ENCODE results near the gene LYRM1.
"Not testable (repeated sequence)": the region's sequence is repeated elsewhere in the genome, so short reads cannot be mapped to it uniquely, and the experiment has no call there.

Gene LYRM1, protein sequence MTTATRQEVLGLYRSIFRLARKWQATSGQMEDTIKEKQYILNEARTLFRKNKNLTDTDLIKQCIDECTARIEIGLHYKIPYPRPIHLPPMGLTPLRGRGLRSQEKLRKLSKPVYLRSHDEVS

DNA sequence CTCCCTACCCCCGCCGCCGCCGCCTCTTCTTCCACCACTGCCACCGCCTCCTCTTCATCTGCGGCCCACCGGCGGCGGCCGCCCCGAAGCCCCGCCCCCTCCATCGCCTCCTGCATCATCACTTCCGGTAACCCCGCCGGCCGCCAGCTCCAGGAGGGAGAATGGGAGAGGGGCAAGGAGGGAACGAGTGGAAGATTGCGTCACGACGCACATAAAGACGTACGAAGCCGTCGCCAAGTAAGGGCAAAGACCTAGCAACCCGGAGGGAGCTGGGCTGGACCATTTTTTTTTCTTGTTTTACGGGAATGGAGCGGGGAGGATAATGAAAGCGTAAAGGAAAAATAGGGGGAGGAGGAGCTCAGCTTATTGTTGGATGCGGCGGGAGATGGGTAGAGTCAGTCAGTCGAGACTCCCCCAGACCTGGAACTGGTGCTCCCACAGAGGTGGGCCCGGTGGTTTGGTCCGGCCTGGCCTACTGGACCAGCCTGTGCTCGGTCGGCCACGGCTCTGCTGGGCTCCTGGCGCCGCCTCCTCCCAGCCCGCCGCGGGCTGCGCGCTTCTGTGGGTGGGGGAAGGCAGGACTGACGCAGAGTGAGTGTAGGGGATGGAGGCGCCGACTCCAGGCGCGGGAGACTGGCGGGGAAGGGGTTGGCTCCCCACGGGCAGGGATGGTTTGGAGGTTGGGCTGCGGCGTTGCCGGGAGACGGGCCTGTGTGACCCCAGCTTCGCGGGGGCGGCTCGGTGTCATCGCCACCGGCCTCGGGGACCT lies at the start of gene LYRM1, which contains the start of gene DCUN1D3:
Gene LYRM1 (plus strand): TSS at position 473 of the 769 bp plus-strand sequence. CDS start 14,785 bp downstream, outside the sequence.
Gene DCUN1D3 (minus strand): TSS at position 60 of the 769 bp plus-strand sequence. CDS start 37,820 bp downstream, outside the sequence.
- DNase-seq, result peak; percentile 98

DNA sequence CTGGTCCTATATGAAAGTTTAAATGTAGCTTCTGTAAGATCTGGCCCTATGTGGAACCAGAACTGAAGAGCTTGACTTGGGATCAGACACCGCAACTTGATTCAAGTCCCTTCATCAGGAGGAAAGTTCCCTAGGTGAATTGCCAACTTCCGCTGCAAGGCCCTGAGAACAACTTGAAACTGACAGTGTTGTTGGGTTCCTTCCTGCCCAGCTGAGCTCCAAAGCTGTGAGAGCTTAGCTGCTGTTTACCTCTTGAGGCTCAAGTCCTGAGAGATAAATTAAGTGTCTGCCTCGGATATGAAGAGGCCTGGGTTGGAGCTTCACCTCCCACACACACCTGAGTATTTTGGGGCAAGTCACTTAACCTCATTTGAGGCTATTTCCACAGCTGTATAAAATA lies 49.6 kb upstream of the LYRM1 start:
- no peak for DNase-seq

DNA sequence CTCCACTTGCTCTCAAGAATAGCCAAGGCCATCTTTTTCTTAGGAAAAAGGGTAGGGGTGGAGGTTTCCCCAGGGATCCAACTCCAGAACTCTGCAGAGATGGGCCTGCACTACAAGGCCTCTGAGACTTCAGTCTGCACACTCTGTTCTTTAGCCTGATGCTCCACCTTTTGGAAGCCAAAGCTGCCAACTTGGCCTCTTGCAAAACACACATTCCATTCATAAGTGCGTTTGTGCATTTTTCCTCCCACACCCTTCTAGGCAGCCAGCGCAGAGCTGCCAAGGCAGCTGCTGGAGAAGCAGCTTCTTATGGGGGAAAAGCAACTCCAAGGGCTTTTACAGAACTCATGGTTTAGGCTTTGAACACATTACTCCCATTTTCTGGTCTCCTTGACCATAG lies 49.0 kb upstream of the LYRM1 start:
- peak; percentile 90 for DNase-seq

DNA sequence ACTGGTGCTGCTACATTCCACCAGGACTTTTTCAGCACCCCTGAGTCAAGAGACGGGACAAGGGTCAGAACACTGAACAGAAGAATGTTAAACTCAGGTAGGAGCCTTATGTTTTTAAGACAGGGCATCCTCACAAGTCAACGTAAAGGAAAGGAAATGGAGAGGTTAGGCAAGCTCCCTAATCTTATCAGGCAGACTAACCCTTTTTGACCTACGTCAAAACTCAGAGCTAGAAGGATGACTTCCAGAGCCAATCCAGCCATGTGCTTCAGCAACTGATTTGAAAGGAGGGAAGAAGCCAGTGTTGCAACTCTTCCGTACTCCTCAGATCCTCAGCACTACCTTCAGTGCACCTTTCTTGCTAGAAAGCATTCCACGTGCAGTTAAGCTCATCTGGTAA lies 47.4 kb upstream of the LYRM1 start:
- no peak for DNase-seq

DNA sequence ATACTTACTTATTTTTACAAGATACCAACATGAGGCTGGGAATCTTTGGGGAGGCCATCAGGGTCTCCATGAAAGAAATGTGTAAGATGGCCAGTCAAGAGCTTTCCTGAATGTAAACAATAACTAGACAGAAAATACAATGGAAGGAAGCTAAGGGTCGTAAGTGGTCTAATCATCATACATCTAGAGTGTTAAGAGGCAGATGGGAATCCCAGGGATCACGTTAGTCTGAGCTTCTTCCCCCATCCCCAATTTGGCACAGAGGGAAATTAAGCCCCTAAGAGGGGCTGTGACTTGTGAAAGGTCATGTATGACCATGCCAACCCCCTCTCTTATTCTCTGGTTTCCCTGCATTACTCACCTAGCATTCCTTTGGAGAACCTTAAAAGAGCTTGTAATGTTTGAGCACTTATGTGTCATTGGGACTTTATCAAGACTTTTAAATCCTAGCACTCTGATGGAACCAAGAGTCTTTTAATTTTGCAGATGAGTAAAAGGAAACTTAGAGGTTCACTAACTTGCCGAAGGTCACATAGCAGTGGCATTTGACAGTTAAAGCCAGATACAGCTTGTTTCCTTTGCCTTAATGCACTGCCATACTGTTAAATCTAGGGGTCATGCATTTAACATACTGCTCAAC lies 46.5 kb upstream of the LYRM1 start:
- no peak for DNase-seq

DNA sequence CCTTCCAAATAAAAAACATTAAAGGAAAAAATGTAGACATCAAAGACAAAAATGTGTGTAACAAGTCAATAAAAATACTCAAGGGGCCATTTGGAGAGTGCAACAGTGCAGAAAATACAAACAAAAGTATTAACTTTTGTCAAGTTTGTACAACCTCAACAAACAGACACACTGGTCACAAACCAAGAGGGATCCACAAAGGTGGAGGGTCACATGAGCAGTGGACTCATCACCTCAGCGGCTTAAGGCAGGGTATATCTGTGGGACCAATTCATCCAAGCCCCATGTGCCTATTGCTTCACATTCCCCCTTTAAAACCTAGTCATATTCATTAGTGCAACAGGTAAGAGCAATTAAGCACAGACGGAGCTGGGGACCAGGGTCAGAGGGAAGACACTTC lies 45.6 kb upstream of the LYRM1 start:
- no peak for DNase-seq

DNA sequence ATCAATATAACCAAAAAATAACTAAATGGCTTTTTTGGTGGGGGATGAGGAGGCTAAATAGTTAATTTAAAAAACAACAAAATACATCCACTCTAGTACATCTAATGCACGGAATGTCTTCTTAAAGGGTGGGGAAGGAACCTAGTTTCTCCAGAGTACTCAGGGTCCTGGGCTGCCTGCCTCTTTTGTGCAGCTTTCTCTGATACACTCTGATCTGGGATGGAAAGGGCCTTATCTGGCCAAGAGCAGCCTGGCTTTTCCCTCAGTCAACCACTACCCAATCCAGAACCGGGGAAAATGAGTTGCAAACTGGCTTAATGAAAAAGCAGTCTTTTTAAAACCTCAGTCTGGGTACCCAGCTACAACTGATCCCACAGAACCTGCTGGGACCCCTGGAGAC lies 43.3 kb upstream of the LYRM1 start:
- DNase-seq, result no peak

DNA sequence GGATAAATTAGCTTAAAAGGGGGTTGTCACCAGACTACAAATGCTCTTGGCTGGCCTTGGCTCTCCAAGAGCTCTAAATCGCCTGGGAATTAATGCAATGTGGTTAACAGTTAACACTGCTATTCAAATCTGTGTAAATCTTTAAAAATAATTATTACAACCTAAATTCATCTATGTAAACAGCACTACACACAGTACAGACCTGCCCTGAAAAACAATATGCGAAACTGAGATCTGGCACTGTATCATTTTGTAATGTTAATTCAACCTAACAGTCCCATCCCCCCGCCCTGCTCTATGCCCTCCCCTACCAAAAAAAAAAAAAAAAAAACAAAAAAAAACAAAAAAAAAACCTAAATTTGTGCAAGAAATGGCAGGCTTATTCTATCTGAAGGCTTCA lies 41.3 kb upstream of the LYRM1 start:
- DNase-seq, result no peak

DNA sequence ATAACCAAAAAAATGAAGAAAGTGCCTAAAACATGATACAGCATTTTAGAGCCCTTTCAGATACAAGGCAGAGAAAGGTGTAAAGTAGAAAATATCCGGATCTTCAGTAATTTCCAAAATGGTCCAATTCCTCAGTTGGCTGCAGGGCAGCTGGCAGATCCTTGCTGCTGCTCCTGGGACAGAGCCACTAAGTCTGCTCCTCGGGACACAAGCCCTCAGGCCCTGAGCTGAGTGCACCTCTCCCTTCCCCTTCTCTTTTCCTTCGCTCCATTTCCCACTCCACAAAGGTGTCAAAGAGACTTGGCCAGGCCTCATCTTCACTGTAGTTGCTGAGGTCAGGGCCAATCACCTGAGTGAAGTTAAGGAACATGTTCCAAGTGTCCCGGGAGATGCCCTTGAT lies 40.9 kb upstream of the LYRM1 start:
- DNase-seq, result no peak

DNA sequence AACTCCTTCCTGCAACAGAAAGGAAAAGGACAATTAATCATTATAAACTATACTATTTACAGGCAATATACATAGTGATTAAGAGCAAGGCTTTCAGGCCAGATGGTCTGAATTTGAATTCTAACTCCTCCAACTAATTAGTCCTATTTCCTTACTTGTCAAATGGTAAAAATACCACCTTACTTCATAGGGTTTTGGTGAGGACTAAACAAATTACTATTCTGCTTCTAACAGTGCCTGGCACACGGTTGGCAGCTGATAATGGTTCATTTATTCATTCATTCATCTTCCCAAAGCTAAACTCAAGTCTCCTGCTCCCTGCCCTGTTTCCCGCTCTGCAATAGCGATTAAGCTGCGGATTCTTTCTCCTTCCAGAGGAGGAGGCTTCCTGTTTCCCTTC lies 40.2 kb upstream of the LYRM1 start:
- no peak for DNase-seq

DNA sequence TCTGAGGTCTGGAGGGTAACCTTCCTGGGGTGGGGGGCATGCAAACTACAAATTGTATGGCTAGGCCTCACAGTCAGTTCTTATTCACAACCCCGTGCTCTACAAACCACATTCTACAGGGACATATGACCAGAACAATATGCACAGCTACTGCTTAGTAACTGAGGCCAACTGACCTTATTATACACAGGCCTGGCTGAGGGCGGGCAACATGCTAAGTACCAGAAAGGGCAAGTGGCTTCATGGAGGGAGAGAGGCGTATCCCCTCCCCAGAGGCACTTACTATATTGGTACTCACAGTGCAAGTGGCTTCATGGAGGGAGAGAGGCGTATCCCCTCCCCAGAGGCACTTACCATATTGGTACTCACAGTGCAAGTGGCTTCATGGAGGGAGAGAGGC lies 39.6 kb upstream of the LYRM1 start:
- DNase-seq, result not testable (repeated sequence)

DNA sequence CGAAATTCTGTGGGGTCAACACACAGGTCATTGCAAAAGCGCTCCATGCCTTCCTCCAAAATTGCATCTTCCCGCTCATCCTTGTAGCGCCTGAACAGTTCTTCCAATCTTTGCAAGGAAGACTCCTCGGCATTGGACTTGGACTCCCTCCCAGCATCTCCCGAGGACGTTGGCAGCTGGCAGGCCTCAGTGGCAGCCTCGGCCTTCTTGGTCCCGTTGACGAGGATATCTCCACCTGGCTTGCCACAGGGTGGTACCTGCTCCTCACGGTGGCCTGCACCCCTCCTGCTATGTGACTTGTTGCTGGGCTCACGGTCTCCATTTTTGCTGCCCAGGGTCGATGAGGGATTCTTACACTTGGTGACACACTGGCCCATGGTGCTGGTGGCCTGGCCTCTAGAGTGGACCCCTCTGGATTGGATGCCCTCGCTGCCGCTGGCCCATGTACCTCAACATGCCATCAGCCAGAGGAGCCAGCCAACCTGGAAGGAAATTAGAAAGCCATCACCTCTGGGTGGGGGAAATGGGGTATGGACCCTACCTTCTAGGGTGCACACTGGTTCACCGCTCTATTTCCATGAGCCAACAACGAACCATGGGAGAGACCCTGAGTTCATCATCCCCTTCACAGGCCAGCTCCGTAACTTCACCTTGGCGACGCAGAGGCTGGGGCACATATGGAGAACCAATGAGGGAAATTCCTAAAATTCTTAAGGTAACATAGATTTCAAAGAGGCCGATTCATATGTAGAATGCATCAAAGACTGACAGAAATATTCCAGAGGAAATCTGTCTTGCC lies 38.2 kb upstream of the LYRM1 start:
- DNase-seq, result no peak

DNA sequence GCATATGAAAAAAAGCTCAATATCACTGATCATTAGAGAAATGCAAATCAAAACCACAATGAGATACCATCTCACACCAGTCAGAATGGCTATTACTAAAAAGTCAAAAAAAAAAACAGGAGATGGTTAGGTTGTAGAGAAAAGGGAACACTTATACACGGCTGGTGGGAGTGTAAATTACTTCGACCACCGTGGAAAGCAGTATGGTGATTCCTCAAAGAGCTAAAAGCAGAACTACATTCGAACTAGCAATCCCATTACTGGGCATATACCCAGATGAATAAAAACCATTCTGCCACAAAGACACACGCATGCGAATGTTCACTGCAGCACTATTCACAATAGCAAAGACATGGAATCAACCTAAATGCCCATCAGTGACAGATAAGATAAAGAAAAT lies 36.2 kb upstream of the LYRM1 start:
- DNase-seq, result not testable (repeated sequence)

DNA sequence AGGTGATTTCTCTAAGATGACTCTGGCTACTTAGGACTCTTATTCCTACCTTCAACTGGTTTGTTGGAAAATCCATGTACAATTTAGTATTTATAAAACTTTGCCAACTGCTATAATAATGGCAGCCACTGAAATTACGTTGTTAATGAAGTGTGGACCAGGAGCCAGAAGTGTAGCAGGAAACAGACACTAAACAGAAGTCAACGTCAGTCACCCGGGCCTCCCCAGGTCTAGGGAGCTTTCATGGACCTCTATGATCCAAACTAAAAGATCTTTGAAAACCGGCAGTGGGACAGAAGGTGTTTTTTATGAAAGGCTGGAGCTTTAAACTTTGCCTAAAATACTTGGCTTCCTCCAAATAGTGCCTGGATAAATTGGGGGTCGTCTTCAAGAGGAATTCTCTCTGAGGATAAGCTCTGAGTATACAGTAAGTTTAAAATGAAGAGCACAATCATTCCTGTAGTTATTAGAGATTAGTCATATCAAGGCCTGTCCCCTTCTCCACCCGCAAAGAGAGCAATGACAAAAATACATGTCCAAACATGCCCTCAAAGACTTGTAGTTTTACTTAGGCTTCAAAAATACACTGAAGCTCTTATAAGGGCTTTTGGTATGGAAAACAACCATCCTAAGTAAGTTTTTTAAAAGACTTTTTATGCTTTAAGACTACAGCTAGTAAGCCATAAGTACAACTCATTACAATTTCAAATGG lies 35.0 kb upstream of the LYRM1 start:
- DNase-seq, result no peak

DNA sequence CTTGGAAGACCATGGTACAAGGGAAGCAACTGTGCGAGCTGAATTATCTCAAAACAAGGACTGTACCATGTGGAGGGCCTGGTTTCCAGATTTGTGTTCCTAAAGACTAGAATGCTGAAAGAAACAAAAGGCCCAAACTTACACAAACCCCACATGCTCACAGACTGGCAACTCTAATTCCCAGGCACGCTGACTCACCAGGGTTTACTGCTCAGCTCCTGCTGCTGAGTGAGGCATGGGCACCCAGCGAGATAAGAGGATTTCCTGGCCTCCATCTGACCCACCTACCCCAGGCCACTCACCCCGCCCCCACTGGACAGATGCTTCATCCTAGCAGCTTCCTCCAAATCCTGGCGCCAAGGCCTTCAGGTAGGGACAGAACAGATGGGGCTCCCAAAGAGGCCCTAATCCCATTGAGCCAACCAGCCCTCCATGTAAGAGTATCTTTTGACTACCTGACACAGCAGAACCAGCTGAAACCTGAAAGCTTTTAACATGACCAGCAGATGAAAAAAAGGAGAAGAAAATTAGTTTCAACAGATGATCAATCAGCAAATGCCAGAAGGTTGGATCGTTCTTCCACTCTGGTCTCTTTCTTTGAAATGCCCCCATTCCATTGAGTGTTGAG lies 34.3 kb upstream of the LYRM1 start:
- no peak for DNase-seq

DNA sequence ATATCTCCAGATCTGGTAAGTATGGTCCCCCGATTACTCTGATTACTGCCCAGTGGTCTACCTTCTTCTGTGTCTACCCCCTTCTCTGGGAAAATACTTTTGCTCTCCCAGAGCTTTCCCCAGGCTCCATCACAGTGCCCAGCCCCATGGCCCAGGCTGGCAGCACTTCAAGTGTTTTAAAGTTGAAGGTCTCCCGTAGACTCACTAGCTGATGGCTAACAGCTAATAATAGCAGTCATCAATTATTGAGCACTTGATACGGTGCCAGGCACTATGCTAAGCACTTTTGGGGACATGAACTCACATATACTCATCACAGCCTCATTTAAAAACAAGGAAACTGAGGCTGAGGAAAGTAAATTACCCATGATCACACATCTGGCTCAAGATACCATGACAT lies 33.8 kb upstream of the LYRM1 start:
- no peak for DNase-seq

DNA sequence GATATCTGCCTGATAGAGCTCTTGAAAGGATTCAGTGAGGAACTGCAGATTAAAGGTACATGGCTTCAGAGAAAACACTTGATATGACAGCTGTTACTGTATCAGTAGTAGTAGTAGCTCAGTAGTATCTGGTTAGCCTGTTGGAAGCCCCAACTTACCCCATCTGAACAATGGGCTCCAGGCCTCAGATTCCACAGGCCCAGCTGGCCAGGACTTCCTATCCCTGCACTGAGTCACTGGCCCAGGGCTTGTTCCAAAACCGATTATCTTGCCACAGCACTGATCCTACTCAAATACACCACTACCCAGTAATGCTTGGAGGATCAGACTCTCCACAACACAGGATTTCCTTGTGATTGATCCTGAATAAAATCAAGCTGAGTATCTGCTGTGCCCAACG lies 33.0 kb upstream of the LYRM1 start:
- DNase-seq, result no peak

DNA sequence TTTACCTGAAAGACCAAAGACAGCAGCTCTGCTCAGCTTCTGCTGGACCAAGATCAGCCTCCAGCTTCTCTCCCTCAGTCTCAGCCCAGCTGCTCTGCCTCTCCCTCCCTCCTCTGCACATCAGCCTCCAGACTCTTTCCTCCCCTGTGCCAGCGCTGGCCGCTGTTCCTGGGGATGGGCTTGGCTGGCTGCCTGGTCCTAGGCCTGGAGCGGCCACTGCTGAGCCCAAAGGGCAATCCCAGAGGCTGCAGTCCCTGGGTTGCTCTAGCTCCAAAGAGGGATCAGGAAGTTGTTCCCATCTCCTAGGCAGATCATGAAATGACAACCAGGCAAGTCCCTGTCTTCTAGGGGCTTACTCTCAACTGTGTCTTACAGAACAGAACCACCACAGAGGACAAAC lies 31.7 kb upstream of the LYRM1 start:
- peak; percentile 81 for DNase-seq

DNA sequence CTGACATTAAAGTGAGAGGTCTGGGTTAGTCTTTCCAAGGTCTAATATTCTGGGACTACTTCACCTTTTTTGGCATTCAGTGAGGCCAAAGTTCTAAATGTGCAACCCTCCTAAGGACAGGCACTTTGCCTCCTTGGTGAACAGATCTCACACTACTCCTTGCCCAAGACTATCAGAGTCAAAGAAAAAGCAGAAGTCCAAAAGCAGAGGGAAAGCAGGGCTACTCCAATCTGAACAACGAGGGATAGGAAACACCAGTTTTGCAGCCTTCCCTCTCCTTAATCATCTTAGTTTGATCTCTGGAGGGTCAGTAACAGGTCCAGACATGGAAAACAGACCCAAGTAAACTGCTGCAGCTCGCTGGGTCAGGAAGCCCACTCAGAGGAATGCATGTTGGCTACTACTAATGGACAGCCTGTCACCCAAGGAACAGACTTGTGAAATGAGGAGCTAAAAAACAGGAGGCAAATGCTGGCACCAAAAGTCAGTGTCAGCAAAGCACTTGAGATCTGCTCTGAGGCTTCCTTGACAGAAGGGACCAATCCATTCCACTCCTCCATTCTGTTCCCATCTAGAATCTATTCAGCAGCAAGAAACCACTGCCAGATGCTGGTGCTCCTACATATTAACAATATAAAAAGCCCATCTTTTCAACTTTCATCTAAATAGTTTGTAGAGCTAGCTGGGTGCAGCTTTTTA lies 30.3 kb upstream of the LYRM1 start:
- no peak for DNase-seq

DNA sequence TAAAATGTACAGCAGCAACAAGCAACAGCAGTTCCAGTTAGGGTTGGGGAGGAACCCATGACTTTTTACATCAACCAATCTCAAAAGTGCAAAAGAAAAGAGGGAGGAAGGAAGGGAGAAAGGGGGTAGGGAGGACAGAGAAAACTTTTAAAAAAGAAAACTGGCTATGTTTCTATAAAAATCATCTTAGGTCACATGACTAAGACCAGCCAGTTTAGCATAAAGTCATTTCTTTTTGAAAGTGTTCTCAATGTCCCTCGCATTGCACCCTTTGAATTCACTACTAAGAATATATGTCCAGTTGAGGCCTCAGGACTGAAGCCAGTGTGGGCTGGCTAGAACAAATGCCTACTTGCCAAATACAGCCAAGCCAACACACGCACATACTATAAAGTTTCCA lies 29.3 kb upstream of the LYRM1 start:
- DNase-seq, result no peak

DNA sequence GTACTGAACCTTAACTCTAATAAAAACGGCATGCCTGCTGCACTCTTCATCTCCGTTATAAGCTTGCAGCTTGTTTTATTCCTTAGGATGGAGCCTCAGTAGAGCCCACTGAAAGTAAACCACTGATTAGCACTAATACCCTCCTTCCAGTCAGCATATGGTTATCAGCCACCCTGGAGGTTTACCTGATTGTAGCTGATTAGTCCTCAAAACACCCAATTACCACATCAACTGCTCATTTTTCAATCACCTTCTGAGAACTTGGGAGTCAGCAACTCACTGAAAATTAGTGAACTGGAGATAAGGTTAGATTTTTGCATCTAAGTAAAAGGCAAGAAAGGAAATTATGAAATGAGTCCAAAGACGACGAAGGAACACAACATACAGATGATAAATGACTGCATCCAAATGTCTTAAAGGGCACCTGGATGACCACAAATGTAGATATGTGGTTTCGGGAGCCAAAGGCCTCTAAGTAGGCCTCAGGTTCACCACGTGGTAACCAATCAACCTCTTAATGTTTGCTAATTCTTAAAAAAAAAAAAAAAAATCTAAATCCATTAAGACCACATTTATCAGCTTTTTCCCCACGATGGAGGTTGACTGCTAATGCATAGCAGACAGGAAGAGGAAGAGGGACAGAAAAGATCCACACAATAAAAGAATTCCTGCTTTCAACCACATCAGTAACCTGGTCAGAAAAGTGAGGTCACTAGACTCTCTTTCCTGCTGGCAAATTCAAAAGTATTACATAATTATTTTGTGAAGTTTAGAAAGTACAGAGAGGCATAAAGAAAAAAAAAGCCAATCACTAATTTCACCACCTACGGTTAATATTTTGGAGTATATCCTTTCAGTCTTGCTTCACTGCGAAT lies 28.4 kb upstream of the LYRM1 start:
- DNase-seq, result no peak
